NCI-H345 treated with DMSO at 0.1 percent for 48 hours (cell line): ENCODE measurements around the gene MAP4.
"Not testable (repeated sequence)": the region's sequence is repeated elsewhere in the genome, so short reads cannot be mapped to it uniquely, and the experiment has no call there.

ENCODE experiments used
- DNase-seq: peaks from one replicate; lab custom pipeline; 2025; ENCODE audit not compliant: unreplicated experiment; lab: John Stamatoyannopoulos, UW

Gene MAP4

DNA sequence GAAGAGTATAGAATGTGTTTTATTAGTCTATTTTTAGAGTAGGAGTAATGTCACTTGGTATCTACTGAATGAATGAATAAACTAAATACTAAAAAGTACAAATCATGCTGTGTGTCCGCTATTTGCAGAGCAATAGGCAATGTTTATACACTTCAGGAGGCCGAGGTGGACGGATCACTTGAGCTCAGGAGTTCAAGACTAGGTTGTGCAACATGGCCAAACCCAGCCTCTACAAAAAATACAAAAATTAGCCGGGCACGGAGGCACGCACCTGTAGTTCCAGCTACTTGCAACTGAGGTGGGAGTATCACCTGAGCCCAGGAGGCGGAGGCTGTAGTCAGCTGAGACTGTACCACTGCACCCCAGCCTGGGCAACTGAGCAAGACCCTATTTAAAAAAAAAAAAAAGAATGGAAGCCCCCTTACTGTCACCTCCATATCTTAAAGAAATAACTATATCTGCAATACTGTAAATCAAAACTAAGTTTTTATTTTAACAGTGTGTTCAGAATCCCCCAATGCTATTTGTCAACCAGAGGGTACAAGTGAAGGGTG, 114.9 kb downstream of the MAP4 start:
- no peak for DNase-seq

DNA sequence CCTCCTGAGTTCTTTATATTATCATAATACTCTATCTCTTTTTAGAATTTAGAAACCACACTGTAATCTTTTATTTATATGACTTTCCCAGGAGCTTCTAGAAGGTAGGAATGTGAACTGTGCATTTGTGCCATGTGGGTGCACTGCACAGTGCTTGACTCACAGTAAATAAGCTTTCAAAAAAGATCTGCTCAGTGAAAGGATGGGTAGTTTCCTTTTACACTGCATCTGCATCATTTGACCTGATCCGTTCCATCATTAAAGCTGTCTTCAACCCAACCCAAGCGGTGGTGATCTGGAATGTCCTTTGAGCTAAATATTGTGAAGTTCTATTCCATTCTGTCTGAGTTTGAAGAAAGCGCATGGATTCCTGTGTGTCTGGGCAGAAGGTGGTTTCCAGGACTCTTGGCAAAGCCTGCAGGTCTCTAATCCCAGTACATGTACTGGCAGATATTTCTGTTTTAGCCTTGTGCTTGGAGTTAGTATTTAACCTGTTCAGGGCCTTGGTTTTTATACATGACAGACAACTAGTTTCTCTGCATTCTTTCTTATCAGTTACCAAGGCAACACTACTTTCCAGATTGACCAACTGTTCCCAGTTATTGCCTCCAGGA, 116.6 kb downstream of the MAP4 start:
- DNase-seq, result no peak

DNA sequence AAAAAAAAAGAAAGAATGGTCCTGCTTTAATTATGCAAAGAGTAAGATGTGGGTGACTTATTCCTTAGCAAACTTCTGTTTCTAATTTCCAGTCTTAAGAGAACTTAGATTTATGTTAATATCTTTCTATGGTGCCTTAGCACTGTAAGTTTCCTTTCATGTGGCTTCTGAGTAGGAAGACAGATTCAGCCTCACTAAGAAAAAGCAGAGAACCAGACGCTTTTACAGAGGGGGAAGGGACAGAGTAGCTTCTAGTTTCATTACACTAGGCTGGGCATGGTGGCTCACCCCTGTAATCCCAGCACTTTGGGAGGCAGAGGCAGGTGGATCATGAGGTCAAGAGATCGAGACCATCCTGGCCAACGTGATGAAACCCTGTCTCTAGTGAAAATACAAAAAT, 118.3 kb downstream of the MAP4 start:
- DNase-seq, result no peak

DNA sequence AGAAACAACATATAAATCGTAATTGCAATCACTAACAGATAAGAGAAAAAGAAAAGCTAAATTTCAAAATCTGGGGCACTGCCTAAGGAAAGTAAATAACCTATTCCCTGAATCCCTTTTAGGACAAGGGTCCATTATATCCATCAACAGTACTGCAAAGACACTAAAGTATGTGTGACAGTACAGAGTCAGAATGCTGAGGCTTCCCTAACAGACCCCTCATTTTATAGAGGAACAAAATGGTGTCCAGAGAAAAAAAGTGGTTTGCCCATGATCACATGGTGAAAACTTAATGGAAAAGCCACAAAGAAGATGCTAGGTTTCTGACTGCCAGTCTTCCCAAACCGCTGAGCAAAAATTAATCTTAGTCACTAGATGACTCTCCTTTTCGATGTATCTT, 119.5 kb downstream of the MAP4 start:
- DNase-seq, result no peak

DNA sequence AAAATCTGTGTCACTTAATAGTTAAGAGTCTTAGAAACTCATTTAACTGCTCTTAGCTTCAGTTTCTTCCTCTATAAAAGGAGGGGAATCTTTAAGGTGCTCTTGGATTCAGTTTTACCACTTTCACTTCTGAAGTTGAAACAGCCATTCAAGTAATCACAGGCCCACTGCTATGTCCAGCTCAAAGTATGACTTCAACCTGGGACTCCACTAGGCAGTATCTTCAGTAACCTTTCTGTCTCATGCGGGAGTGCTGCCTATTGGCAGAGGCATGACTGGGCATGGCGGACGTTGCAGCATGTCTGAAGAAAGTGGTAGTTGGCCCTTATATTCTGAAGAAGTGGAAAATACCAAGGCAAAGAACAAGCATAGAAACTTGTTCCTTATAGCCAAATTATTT, 121.0 kb downstream of the MAP4 start:
- DNase-seq, result no peak

DNA sequence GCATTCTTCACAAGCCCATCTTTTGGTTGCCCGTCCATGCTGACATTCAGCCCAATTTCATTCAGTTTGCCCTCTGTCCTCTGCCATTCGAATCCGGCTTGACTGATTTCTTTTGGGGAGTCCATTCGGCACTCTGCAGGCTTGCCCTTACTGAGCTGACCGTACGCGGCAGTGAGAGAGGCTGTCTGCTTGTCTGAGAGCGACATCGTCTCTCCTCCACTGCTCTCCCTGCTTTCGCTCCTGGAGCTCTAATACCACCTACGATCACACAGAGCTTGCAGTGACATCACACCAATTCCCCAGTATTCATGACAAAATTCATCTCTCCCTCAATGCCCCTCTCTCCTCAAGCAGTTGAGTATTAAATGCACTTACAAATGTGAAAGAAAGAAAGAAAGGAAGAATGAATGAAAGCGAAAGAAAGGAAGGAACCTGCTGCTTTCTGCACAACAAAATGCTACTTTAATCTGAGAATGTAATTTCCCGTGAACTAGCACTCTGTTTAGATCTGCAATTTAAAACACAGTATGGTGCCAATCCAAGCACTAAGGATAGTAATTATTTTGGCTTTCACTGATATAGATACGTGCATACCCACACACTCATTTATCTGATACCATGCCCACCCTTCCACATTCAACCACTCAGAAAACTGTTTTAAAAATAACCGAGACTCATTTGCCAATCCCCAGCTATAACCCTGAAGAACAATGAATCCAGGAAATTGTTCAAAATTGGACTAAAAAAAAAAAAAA, 123.8 kb downstream of the MAP4 start:
- DNase-seq, result no peak

DNA sequence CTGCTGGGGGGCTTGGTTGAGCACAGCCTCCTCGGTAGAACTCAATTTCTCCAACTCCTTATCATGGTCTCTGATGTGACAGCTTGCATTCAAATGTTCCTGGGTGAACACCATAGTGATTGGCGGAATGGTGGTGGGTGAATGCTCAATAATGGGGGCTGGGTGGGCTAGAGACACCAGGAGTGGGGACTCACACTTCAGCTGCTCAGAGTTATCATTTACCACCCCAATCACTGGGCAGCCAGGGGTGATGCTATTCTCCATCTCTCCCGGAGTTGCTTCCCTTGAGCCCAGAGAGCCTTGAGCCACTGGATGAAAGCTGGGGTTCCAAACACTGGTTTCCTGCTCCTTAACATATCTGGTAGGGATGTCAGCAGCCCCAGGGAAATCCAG, 124.6 kb downstream of the MAP4 start:
- no peak for DNase-seq

DNA sequence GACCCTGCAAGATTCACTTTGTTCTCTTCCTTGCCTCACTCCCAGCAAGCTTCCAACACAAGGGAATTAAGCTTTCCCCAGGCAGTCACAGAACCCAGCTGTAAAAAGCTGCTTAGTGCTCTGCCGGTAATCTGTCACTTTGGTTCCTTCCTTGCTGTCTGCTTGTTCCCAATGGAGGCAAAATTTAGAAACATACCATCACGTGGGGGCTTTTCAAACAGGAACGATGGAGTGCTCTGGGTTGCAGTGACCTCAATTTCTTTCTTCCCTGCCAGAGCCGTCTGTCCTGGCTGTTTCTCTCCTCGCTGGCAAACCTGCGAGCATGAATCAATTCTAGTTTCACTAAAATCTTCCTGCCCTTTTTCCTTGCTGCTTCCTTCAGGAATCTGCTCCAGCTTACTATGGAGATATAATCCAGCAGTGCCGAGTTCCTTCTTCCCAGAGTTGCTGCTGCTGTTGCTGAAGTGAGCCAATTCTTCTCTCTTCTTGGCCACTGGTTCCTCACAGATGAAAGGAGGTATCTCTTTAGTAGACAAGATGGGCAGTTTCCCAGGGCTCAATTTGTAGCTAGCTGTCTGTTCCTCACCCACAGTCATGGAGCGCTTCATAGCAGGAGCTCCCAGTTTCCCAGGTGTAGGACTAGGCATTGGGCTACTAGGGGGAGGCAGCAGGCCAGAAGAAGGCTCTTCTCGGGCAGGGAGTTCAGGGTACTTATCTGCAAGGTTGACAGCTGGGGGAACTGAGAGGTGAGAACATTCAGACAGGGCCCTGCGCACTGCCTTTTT, 125.2 kb downstream of the MAP4 start:
- DNase-seq, result no peak

DNA sequence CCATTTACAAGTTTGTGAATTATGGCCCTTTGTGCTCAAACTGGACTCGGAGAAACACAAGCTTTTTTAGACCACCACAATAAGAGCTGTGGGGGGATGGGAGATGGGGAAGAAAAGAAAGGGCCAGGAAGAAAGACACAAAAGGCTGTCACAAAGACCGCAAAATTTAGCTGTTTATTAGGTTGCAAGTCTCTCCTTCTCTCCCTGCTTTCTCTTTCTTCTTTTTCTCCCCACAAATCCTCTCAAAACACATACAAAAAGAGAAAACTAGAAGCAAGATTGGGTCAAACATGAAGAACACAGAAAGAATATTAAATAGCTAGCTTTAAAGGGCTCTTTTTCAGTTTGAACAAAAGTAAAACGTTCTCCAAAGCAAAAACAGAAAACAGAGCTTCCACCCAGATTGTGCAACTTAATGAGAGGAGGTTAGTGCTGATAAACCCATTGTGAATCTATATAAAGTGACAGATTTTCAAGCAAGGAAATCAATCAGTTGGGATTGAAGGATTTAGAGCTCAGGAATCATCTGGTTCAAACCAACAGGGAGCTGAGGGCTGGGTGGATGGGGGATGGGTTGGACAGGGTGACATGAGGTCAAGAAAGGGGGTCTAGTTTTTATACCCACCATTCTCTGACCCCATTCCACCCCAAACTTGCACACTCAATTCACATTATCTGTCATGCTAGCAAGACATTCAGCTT, 125.9 kb downstream of the MAP4 start:
- no peak for DNase-seq

DNA sequence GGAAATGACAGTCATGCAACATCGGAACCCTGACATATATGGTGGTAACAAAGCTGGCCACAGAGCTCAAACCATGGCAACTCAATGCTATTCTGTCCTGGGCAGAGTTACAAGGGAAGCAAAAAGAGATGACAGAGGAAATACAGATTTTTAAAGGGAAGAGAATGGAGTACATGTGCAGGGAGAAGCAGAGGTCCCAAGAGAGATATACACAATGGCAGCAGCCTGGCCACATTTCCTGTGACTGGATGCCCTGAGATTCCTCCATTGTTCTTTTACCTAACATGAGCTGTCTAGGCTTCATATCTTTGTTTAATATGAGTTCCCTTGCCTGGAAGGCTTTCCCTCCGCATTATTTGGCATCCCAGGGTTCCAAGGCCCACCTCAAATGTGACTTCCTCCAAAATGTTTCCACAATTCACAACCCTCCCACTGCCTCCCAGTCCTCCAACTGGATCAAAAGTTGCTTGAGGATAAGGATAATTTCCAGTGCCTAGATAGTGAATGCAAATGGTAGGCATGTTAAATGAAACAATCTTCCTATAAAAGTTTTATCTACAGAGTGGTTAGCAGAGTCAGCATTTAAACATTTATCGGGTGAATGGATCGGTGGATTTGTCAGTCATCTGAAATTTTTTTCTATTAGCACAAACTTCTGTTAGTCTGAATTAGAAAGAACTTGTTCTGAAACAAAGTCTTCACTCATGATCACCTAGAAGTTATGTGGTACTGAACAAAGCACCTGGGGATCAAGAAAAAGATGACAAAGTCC, 127.0 kb downstream of the MAP4 start:
- no peak for DNase-seq

DNA sequence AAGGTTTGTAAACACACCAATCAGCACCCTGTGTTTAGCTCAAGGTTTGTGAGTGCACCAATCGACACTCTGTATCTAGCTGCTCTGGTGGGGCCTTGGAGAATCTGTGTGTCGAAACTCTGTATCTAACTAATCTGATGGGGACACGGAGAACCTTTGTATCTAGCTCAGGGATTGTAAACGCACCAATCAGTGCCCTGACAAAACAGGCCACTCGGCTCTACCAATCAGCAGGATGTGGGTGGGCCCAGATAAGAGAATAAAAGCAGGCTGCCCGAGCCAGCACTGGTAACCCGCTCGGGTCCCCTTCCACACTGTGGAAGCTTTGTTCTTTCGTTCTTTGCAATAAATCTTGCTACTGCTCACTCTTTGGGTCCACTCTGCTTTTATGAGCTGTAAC, 128.2 kb downstream of the MAP4 start:
- DNase-seq, result not testable (repeated sequence)

DNA sequence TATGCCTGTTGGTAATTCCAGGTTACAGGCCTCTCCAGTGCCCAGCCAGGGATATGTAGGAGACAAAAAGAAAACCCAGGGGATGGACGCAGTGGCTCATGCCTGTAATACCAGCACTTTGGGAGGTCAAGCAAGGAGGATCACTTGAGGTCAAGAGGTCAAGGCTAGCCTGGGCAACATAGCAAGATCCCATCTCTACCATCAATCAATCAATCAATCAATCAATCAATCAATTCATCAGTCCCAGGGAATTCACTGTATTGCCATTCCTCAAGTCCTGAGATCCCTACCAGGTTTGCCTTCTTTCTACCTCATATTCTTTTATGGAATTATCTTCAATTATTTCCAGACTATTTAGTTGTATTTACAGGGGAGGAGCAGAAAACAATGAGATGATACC, 131.0 kb downstream of the MAP4 start:
- no peak for DNase-seq

DNA sequence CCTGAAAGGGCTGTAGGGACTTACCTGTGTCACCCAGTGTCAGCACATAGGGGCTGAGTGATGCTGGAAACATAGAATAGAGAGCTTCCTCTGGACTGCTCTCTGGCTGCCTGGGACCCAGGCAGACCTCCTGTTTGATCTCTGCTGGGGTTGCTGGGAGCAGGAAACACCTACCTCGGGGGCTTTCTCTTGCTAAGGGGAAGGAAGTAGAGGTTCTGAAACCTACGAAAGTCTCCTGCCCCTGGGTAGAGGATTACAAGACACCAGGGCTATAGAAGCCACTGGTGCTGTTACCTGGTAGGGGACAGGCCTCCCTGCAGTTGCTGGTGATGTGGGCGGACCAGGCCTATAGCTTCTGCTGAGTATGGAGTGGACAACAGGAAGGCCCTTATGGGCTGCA, 131.6 kb downstream of the MAP4 start:
- no peak for DNase-seq

DNA sequence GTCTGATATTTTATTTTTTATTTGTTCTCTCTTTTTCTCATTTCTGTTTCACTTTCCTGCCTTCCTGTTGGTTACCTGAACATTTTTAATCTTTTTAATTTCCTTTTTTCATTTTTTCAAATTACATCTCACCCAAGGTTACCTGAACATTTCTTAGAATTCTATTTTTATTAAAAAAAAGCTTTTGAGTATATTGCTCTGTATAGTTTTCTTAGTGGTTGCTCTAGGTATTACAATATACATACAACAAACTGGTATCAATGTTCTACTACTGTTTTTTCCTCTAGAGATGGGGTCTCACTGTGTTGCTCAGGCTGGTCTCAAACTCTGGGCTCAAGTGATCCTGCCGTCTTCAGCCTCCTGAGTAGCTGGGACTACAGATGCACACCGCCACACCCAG, 133.9 kb downstream of the MAP4 start:
- no peak for DNase-seq

DNA sequence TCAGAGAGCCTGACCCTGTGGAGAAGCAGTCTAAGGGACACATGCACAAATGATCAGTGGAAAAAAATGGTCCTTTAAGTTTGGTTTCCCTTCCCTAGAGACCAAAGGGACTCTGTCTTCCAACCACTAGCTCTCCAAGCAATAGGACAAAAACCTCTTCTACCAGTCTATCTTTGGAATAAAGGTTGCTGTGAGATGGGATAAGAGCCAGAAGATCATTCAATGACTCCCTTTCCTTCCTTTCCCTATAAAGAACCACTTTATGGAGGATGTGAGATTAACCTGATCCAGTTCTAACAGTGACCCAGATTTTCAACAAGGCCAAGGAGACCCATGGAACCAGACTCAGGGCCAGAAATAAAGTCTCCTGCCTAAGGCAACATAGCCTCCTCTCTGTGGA, 138.5 kb downstream of the MAP4 start:
- DNase-seq, result no peak

DNA sequence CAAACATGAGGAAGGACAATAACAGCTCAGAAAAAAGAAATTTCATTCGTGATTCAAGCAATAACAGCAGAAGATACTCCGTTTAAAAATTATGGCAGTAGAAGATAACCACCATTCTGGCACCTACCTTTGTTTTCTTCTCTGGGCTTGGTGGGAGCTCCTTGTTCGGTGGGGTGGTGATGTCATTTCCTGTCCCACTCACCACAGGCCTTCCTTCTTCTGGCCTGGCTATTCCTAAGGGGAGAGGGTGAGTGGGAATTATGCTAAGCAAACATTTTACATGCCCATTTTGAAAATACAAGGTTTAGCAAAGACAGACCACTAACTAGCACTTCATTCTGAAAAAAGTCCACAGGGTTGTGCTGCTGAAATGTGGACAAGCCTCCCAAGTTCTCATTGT, 138.9 kb downstream of the MAP4 start:
- no peak for DNase-seq

DNA sequence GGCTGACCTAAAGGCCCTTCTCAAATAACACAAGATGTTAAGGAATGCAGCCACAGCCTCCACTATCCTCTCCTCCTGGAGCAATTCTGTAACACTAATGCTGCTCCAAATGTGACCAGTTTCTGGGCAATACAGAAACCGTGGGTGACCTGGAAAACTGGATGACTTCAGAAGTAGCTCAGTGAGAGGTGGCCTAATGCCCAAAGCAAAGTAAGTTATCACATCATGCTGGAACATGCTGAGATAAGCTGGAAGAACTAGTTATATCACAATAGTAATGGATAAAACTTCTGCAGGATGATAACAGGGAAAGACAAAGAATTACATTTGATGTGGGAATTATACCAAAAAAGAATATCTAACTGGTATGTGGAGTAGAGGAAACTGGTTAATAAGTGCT, 141.3 kb downstream of the MAP4 start:
- DNase-seq, result no peak

DNA sequence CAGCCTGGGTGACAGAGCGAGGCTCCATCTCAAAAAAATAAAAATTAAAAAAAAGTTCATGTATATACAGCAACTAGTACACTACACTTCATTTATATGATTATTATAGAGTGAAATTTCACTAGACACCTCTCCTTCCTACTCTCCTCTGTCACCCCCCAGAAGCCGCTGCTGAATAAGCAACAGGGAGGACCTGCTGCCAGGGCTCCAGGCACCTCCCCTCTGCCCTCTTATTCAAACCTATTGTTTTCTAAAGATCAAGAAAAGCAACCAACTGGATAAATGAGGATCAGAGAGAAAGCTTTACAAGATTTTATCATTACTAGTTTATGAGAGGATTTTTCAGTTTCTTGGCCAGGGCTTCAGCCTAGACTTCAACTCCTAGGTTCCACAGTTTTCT, 141.8 kb downstream of the MAP4 start:
- DNase-seq, result no peak

DNA sequence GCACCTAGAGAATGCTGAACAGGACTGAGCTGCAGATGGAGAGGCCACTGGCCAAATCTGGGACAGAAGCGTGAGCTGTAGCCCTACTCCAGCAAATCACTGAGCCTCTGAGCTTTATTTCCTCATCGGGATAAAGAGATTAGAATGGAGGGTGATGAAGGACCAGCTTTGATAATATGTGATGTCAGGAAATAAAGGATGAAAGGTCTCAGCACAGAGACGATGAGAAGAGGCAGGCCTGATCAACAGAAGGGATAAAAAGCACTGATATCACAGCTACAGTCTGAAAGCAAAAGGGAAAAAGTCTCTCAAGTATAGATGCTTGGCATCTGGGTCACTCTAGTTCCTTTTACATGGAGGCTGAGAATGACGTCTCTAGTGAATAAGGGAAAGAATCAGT, 143.3 kb downstream of the MAP4 start:
- DNase-seq, result no peak

DNA sequence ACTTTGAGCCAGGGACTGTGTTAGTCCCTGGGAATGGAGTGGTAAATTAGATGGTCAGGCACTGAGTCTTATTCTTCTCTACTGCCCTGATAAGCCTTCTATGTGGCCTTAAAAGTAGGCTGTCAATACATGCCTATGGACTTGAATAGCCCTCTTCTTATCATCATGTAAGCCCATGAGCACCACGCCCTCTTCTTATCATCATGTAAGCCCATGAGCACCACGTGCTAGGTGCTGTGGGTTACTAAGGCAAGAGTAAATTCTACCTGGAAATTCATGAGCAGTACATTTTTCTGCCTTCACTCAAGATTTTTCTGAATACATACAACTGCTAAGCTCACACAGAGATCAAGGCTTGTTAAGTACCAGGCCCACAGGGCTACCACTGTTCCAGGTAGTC, 144.8 kb downstream of the MAP4 start:
- DNase-seq, result no peak
